ENCODE measurements around the gene BCS1L.

DNA sequence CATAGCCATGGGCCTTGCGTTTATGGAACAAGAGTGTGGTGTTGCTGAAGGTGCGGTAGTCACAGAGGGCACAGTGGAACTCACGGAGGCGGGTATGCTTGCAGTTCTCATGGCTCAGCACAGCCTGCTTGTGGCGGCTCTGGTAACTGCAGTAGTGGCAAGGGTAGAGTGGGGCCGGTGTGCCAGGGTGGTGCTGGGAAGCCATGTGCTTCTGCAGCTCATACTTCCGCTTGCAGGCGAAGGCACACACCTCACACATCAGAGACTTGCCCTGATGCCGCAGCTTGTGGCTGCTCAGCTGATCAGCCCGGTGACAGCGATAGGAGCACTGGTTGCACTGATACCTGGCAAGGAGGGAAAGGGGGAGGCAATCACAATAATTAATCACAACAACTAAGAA is 14.8 kb upstream of the BCS1L start:
- TF ChIP-seq POLR2AphosphoS5 (IDR thresholded peaks at IDR 0.05) (no peak), POLR2A (IDR thresholded peaks at IDR 0.05) (no peak)
- TF ChIP-seq, protein P1, sequence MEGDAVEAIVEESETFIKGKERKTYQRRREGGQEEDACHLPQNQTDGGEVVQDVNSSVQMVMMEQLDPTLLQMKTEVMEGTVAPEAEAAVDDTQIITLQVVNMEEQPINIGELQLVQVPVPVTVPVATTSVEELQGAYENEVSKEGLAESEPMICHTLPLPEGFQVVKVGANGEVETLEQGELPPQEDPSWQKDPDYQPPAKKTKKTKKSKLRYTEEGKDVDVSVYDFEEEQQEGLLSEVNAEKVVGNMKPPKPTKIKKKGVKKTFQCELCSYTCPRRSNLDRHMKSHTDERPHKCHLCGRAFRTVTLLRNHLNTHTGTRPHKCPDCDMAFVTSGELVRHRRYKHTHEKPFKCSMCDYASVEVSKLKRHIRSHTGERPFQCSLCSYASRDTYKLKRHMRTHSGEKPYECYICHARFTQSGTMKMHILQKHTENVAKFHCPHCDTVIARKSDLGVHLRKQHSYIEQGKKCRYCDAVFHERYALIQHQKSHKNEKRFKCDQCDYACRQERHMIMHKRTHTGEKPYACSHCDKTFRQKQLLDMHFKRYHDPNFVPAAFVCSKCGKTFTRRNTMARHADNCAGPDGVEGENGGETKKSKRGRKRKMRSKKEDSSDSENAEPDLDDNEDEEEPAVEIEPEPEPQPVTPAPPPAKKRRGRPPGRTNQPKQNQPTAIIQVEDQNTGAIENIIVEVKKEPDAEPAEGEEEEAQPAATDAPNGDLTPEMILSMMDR (IDR thresholded peaks at IDR 0.05) = no peak

Data from prostate gland (tissue), 2 donors.